Esophagus muscularis mucosa (tissue), 4 donors: ENCODE results near the gene PDGFD.

ENCODE experiments used
- EP300 ChIP-seq: sonication (generic); formaldehyde crosslinking; IDR thresholded peaks from one replicate; pipeline ENCODE4 v1.6.1; 2017; ENCODE audit warnings: antibody characterized with exemption
- POLR2AphosphoS5 ChIP-seq, 2 donors: sonication (generic); formaldehyde crosslinking; IDR thresholded peaks; one replicate each; pipeline ENCODE4 v1.6.1; 2017; ENCODE audit warnings: antibody characterized with exemption in 2 of 2
- TF ChIP-seq, protein P1 (sequence below), 3 experiments: fragments of 200-600 bp in 2 of 3; fragments of 450-650 bp in 1 of 3; sonication (generic) in 2 of 3; IDR thresholded peaks; one replicate each; pipeline ENCODE4 v1.5.1; 2017 to 2019; ENCODE audit warnings: antibody characterized with exemption in 3 of 3, mild to moderate bottlenecking in 2 of 3, moderate library complexity in 1 of 3

DNA sequence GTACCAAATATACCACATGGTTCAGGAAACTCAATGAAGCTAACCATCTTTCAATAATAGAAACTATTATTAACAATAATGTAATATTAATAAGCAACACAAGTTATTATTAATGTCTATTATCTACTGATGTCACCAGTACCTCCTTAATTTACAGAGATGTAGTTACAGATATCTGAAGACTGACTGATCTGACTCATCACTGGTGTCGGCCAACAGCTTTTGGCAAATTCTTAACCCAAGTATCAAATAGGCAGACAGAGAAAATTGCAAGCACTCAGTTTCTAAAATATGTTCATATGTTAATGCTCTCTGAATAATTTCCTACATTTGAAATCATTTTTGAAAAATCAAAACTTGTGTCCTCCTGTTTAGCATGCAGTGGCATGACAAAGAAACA is 227.9 kb downstream of the PDGFD start:
- TF ChIP-seq, protein P1, sequence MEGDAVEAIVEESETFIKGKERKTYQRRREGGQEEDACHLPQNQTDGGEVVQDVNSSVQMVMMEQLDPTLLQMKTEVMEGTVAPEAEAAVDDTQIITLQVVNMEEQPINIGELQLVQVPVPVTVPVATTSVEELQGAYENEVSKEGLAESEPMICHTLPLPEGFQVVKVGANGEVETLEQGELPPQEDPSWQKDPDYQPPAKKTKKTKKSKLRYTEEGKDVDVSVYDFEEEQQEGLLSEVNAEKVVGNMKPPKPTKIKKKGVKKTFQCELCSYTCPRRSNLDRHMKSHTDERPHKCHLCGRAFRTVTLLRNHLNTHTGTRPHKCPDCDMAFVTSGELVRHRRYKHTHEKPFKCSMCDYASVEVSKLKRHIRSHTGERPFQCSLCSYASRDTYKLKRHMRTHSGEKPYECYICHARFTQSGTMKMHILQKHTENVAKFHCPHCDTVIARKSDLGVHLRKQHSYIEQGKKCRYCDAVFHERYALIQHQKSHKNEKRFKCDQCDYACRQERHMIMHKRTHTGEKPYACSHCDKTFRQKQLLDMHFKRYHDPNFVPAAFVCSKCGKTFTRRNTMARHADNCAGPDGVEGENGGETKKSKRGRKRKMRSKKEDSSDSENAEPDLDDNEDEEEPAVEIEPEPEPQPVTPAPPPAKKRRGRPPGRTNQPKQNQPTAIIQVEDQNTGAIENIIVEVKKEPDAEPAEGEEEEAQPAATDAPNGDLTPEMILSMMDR (IDR thresholded peaks at IDR 0.05) = no peak
- TF ChIP-seq EP300 = no peak
- no peak for TF ChIP-seq POLR2AphosphoS5 (IDR thresholded peaks at IDR 0.05)
